ENCODE results near the gene PPP2R2C.

DNA sequence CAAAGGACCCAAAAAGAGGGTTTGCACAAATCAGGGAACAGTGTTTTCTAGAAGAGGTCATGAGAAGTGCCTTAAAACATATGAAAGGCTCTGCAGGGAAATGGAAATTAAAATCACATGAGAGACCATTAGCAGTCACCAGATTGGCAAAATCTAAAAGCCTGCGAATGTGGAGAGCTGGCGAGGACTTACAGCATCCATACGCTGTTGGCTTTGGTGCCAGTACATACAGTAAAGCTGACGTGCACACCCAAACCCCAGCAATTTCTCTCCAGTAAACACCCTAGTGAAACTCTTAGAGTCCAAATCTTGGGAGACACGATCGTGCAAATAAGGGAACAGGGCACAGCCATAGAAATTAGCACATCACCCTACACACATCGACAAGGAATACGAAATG lies 25.4 kb upstream of the PPP2R2C start:
- TF ChIP-seq CTCF (IDR thresholded peaks at IDR 0.05) = no peak
- TF ChIP-seq POLR2A (IDR thresholded peaks at IDR 0.05) = no peak
- TF ChIP-seq POLR2AphosphoS5 (IDR thresholded peaks at IDR 0.05) = no peak
- TF ChIP-seq EP300 (IDR thresholded peaks at IDR 0.05) = no peak
